RWPE2 (cell line): ENCODE data around the gene RNF212.

Source experiments
- ATAC-seq: fragments of 200-7000 bp; cut with Tn5 transposase; 3 replicates; pipeline ENCODE4 v1.9.1; 2021; ENCODE audit warnings: low read depth
- DNase-seq: peaks from one replicate; pipeline ENCODE4 v3.0.0-alpha.2; 2020; ENCODE audit warnings: low spot score
- H3K27ac ChIP-seq: fragments of 450-650 bp; 2 replicates; pipeline ENCODE4 v1.5.1; 2017; ENCODE audit warnings: mild to moderate bottlenecking; ENCODE audit not compliant: poor library complexity, severe bottlenecking
- H3K27me3 ChIP-seq: fragments of 250-450 bp; sonication (Bioruptor Pico); 2 replicates; pipeline ENCODE4 v1.5.1; 2021; ENCODE audit warnings: mild to moderate bottlenecking, moderate library complexity; ENCODE audit not compliant: insufficient read depth, poor library complexity, severe bottlenecking
- H3K36me3 ChIP-seq: fragments of 250-450 bp; sonication (Bioruptor Pico); 2 replicates; pipeline ENCODE4 v1.5.1; 2020; ENCODE audit warnings: low read depth, mild to moderate bottlenecking, moderate library complexity
- H3K4me1 ChIP-seq: fragments of 250-450 bp; sonication (Bioruptor Pico); 2 replicates; pipeline ENCODE4 v1.5.1; 2021; ENCODE audit warnings: mild to moderate bottlenecking, moderate library complexity; ENCODE audit not compliant: insufficient read depth, poor library complexity, severe bottlenecking
- H3K4me3 ChIP-seq: fragments of 250-450 bp; sonication (Bioruptor Pico); 2 replicates; pipeline ENCODE4 v1.5.1; 2021; ENCODE audit warnings: mild to moderate bottlenecking, moderate library complexity; ENCODE audit not compliant: severe bottlenecking
- H3K9me3 ChIP-seq: fragments of 250-450 bp; sonication (Bioruptor Pico); 2 replicates; pipeline ENCODE4 v1.5.1; 2021; ENCODE audit warnings: mild to moderate bottlenecking, moderate library complexity; ENCODE audit not compliant: severe bottlenecking
- CTCF ChIP-seq: fragments of 450-650 bp; IDR thresholded peaks from one replicate; pipeline ENCODE4 v1.5.1; 2017; ENCODE audit warnings: mild to moderate bottlenecking, moderate library complexity; ENCODE audit not compliant: poor library complexity, severe bottlenecking

The RNF212 gene

GRCh38 chr4:1062419-1062818 is 50.9 kb downstream of the RNF212 start:
- ATAC-seq (no peak), DNase-seq (no peak)
- H3K4me1 ChIP-seq, result no peaks in the 10 kb centered on the region
- H3K4me3 ChIP-seq, result no peak overlapping the region
- no peaks in the 10 kb centered on the region for H3K36me3 ChIP-seq
- peaks cover 22% of the 10 kb centered on the region for H3K27me3 ChIP-seq
- no peak overlapping the region for H3K27ac ChIP-seq
- no peak for TF ChIP-seq CTCF
- no peaks in the 10 kb centered on the region for H3K9me3 ChIP-seq

- Histone ChIP-seq H3K27ac (no peak overlapping the region), H3K4me3 (no peak overlapping the region), H3K4me1 (no peaks in the 10 kb centered on the region), H3K27me3 (peaks cover 22% of the 10 kb centered on the region), H3K9me3 (no peaks in the 10 kb centered on the region), H3K36me3 (no peaks in the 10 kb centered on the region)
- TF ChIP-seq CTCF, result no peak
- no peak for ATAC-seq
- no peak for DNase-seq
These were observed 51.6 kb downstream of the RNF212 start for GRCh38 chr4:1061760-1062159.

DNA sequence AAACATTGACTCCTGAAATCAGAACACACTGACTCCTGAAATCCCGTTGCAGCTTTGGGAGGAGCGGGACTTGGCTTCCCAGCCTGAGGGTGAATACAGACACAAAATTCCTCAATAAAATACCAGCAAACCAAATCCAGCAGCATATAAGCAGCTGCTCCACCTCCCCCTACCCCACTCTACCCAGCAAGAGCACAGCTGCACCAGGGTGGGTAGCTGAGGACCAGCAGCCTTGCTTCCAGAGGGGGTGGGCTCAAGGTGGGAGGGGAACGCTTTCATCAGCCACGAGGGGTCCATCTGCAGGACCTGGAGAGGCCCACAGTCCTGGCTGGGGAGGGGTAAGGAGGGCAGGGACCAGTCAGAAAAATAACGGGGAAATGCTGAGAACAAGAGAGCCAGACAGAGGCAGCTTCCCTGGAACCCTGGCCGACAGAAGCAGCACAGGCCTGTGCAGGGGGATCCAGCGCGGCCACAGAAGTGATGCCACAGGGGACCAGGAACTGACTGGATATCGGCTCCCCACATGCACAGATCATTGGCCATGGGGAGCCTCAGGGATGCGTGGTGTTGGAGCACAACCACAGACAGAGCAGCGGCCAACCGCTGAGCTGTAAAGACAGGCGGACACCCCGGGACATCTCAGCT is 52.2 kb downstream of the RNF212 start:
- Histone ChIP-seq H3K9me3 (no peaks in the 10 kb centered on the region), H3K27me3 (peaks cover 28% of the 10 kb centered on the region), H3K36me3 (no peaks in the 10 kb centered on the region), H3K4me1 (no peaks in the 10 kb centered on the region), H3K4me3 (no peak overlapping the region), H3K27ac (no peak overlapping the region)
- ATAC-seq, result no peak
- DNase-seq, result no peak
- no peak for TF ChIP-seq CTCF

GRCh38 chr4:1060621-1061020 is 52.7 kb downstream of the RNF212 start:
- peaks cover 34% of the 10 kb centered on the region for H3K27me3 ChIP-seq
- no peaks in the 10 kb centered on the region for H3K4me1 ChIP-seq
- no peak overlapping the region for H3K4me3 ChIP-seq
- TF ChIP-seq CTCF, result no peak
- no peak for DNase-seq
- no peak overlapping the region for H3K27ac ChIP-seq
- no peak for ATAC-seq
- no peaks in the 10 kb centered on the region for H3K9me3 ChIP-seq
- H3K36me3 ChIP-seq, result no peaks in the 10 kb centered on the region

DNA sequence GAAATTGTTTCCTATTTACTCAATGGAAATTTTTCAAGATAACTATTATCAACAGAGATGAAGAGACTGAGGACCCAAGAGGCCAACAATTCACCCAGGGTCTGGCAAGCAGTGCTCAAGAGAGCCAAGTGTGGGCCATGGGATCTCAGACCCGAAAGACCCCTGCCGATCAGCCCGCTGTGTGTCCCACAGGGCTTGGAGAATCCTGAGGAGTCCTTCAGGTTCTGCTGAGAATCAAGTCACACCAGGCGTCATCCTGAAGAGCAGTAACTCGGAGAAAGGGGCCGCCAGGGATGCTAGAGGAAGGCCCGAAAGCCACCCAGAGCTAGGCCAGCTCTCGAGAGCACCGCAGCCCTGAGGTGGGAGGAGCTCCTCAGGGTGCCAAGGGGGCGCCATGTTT is 53.2 kb downstream of the RNF212 start:
- TF ChIP-seq CTCF, result no peak
- H3K27ac ChIP-seq, result no peak overlapping the region
- DNase-seq (no peak), ATAC-seq (no peak)
- H3K27me3 ChIP-seq, result peaks cover 36% of the 10 kb centered on the region
- no peaks in the 10 kb centered on the region for H3K9me3 ChIP-seq
- H3K36me3 ChIP-seq, result no peaks in the 10 kb centered on the region
- H3K4me3 ChIP-seq, result no peak overlapping the region
- no peaks in the 10 kb centered on the region for H3K4me1 ChIP-seq
